GM19193 (cell line): ENCODE results near the gene MAPK4.

Experiments
- POLR2A ChIP-seq: IDR thresholded peaks from 4 replicates; pipeline ENCODE4 v1.6.1; 2011; ENCODE audit not compliant: insufficient read depth, insufficient read length; ENCODE audit errors: extremely low read depth

The MAPK4 gene

DNA sequence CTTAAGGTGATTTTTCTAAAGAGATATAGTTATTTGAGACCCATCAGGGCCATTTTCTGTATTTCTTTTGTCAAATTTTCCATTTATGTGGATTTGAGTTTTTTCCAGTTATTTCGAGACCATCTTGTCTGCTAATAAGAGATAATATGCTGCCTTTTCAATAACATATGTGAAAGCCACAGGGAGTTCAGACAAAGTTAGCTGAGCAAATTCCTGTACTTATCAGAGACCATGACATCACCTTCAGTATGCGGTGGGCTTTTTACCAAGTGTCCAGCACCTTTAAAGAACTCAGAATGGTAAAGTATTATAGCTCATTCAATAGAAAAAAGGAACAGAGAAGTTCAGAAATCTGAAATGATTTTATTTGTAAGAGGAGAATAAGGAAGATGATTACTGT lies 11.7 kb downstream of the MAPK4 start:
- TF ChIP-seq POLR2A = no peak

DNA sequence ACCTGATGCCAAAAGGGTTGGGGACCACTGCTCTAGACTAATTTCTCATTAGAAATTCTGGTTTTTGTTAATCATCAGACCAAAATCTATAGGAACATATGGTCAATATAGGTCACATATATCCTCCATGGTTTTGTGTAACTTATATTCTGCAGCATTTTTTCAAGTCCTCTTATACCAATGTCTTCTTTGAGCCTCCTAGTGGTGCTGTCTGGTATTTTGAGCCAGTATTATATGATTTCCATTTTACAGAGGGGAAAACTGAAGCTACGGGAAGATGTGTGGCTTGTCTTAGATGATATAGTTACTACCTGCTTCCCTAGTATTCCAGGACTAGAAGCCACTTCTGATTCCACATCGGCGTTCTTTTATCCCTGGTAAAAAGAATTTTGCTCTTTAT lies 13.8 kb downstream of the MAPK4 start:
- TF ChIP-seq POLR2A = no peak

DNA sequence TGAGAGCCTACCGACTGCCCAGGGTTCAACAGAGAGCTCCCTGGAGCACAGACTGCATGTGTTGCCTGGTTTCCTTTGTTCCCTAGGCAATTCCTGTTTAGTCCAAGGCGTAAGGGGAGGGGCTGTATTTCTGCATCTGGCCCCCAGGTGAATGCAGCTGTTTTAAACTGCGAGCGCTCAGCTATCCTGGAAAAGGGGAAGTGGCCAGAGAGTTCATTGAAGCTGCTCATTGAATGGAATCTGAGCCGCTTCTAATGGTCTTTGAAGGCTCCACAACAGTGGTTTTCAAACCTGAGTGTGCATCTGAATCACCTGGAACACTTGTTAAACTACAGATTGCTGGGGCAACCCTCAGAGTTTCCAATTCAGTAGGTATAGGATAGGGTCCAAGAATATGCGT lies 18.1 kb downstream of the MAPK4 start:
- no peak for TF ChIP-seq POLR2A

DNA sequence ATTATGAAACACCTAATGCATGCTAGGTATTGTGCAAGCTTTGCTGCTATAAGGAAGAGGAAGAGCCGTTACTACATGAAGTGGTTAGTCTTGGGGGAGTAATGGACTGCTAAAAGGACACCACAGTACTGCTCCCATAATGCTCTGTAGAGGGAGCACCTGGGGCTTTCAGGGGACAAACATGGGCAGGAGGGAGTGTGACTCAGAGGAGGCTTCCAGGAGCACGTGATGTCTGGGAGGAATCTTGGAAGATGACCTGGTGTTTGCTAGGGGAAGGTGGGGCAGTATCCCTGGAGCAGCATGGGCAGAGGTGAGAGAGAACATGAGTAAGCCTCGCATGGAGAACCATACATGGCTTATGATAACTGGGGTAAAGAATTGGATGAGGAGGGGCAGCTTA lies 18.8 kb downstream of the MAPK4 start:
- no peak for TF ChIP-seq POLR2A

DNA sequence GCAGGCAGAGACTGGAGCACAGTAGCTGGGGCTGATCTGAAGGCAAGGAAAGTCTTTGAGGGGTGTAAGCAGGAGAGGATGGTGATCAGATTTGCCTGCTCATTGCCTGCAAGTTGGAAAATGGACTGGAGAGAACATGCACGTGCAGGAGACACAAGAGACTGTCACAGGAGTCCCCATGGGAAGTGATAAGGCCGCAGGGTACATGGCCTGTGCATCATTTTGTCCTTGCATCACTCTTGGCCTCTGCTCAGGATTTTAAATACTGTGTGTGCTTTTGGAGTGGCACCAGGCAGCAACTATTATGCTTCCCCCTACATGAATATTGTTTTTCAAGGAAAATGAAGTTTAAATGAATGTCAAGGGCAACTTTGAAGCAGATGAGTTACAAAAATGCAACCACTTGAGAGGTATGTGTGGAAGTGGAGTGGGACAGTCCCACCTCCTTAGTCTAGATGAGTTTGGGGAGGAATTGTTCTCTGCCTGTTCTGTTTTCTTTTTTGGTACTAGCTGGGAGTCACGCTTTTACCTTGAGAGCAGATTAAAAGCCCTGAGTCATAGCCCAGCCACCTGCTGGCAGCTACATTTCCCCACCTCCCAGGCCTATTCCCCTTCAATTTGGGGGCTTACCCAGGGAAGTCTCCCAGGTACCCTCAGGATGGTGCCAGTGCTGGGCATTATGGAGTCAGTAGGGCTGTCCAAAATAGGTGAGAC lies 19.3 kb downstream of the MAPK4 start:
- no peak for TF ChIP-seq POLR2A

DNA sequence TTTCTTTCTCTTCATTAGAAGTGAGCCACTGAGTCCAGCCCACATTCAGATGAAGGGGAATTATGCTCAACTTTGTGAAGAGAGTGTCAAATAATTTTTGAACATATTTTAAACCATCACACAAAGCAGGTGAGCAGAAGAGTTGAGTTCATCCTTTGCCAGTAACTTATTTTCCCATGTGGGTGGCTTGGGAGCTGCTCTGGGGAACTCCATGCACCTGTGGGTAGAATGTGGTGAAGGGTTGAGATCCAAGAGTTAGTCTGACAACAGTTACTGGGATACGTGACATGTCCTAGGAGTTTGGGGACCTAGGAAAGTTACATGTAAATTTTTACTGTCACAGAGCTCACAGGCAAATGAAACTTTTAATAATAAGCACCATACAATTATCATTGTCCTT lies 21.6 kb downstream of the MAPK4 start:
- no peak for TF ChIP-seq POLR2A

DNA sequence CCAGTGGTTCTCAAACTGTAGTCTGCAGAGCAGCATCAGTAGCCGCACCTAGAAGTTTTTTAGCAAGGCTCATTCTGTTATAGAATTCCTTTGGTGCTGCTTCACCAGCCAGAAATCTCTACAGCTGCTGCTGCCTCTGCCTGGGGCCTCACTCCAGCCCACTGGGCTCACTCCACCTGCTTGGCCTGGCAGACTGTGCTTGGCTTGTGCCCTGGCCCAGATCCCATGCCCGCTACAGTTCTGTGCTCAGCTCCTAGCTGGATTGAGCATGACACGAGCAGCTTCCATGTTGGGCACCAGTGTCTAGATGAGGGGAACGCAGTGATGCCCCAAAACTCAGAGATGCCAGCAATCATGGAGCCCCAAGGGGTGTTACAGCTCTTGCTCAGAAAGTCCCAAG lies 22.6 kb downstream of the MAPK4 start:
- TF ChIP-seq POLR2A = no peak

DNA sequence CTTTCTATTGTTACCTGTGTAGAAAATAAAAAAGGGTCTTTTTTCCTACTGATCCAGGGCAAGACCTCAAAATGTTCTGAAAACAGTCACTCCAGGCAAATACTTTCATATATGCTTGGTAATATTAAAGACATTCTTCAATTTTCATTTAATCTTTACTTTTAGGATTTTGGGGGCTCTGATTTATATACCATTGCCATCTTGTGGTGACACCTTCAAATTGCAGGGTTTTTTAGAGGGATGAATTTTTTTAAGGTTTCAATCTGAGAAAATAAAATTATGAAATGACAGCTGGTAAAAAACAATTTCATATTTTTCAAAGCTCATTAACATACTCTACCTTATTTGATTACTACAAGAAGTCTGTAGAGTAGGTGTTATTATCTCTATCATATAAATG lies 26.8 kb downstream of the MAPK4 start:
- no peak for TF ChIP-seq POLR2A

DNA sequence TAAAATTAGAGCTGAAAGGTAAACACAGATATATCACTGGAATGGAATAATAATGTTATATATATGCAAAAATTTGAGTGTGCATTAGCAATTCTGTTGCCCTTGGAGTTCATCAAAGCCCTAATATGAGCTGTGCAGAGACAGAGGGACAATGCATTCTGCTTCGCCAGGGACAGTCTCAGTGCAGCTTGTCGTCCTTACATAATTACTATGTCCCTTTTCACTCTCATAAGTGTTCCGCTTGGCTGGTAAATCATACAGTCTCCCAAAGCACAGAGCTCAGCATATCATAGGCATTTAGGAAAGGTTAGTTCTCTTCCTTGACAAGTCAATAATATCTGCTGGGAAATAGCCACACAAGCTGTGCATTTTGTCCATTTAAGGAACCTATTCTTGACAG lies 30.7 kb downstream of the MAPK4 start:
- TF ChIP-seq POLR2A = no peak

DNA sequence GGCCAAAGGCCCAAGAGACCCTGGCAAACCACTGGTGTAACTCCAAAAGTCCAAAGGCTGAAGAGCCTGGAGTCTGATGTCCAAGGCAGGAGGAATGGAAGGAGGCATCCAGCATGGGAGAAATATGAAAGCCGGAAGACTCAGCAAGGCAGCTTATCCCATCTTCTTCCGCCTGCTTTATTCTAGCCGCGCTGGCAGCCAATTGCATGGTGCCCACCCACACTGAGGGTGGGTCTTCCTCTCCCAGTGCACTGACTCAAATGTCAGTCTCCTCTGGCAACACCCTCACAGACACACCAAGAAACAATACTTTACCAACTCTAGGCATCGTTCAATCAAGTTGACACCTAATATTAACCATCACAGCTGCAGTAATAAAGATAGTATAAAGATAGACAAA lies 34.1 kb downstream of the MAPK4 start:
- no peak for TF ChIP-seq POLR2A

DNA sequence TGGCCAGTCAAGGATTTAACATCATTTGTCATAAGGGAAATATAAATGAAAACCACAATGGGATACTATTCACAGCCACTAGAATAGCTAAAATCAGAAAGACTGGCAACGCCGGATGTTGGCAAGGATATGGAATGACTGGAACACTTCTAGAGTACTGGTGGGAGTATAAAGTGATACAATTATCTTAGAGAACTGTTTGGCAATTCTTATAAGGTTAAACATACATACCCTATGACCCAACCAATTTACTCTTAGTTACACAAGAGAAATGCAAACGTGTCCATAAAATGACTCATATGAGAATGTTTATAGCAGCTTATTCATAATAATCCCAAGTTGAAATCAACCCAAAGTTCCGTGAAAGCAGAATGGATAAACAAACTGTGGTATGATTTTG lies 35.1 kb downstream of the MAPK4 start:
- TF ChIP-seq POLR2A = no peak

DNA sequence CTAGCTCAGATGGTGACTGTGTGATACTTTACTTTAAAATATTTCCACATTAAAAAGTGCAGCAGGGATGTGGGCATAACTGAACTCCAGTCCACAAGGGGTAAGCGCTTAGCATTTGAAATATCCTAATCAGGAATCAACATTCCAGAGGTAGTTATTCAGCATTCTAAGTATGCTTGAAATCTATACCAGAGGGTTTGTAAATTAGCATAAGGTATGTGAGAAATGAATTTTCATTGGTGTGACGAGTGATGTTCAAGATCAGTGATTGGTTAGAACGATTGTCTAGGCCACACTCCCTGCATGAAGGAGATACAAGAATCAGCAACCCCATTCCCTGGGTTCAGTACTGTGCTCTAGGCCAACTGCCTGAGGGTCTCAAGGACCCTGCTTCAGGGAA lies 42.6 kb downstream of the MAPK4 start:
- TF ChIP-seq POLR2A = no peak

DNA sequence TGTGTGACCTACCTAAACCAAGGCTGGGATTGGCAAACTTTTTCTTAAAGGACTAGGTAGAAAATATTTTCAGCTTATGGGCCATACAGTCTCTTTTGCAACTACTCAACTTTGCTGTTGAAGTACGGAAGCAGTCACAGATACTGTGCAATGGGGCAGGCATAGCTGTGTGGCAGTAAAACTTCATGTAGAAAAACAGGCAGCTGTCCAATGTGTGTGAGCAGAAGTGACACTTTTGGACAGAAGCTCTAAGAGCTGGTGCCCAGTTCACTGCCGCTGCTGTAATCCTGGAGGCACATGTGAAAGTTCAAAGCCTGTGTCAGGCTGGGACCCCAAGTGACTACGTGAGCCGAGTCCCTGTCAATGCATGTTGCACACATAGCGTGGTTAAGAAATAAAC lies 46.7 kb downstream of the MAPK4 start:
- no peak for TF ChIP-seq POLR2A

DNA sequence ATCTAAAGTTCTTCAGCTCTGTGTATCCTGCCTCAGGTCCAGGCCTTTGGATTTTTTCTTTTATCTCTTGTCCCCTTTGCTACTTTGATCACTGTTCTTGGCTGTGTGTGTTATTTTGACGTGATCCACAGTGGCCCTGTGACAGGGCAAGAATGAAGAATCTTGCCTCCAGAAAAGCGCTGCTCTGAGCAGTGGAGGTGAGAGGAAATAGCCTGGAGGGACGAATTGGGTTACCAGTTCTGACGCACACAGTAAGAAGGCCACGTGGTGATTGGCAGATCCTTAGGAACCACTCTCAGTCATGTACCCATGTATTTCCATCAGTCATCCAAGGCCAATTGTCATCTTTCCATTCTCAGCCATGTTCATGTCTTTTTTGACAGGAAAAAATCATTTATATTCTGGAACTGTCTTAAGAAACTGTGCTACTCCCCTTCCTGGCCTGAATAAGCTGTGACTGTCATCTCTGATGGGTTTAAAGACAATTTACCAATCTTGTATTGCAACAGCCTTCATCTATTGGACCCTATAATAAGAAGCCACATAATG lies 47.6 kb downstream of the MAPK4 start:
- no peak for TF ChIP-seq POLR2A

DNA sequence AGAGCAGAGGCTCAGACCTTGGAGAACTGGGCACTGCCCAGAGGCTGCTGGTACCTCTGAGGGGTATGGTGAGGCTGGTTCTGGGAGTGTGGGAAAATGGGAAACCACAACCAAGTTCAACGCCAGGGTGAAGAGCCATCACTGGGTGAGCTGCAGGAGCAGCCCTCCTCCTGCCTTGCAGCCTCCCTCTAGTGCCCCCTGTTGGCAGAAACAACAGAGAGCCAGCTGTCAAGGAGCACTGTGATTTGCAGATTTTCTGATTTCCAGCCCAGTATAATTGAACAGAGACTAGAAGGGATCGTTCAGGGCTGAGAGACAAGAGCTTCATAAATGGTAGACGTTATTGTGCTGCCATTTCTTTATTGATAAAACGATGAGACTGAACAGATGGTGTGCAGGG lies 50.5 kb downstream of the MAPK4 start:
- TF ChIP-seq POLR2A = no peak

DNA sequence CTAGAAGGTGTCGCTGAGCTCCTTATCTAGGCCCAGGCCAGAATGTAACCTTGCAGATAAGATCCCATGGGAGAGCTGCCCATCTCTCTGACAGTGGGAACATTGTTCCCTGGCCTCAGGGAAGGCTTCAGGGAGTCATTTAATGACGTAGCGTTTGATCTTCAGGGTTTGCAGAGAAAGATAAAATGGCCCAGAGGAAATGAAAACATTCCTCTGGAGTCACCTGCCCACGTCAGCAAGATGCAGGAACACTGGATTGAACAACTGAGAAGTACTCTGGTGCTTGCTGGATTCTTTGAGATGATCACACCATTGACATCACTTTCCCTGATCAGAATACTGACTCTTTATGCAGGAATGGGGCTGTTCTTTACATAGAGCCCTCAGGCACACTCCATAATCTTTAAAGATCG lies 51.6 kb downstream of the MAPK4 start:
- no peak for TF ChIP-seq POLR2A

DNA sequence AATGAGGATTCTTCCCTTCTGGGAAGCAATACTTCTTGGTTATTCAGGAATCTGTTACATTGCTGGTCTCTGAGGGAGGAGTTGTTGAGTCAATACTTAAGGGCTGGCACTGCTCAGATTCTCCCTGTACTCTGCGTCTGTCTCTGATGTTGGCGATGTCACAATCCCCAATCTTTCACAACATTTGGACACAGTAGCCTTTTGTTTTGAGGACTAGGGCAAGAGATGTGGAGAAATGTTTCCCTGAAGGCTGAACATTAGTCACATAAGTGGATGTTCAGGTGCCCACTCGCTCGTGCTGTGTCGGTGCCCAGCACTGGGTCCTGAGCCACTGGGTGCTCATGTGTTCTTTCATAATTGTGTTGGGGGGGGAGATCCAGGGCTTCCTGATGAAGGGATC lies 55.0 kb downstream of the MAPK4 start:
- no peak for TF ChIP-seq POLR2A

DNA sequence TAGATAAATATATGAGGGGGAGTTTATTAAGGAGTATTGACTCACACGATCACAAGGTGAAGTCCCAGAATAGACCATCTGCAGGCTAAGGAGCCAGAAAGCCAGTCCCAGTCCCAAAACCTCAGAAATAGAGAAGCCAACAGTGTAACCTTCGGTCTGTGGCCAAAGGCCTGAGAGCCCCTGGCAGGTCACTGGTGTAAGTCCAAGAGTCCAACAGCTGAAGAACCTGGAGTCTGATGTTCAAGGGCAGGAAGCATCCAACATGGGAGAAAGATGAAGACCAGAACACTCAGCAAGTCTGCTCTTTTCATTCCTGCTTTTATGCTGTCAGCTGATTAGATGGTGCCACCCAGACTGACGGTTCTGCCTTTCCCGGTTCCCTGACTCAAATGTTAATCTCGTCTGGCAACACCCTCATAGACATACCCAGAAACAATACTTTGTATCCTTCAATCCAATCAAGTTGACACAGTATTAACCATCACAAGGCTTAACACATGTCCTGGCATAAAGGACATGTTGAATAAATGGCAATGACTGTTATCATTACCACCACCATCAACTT lies 56.7 kb downstream of the MAPK4 start:
- TF ChIP-seq POLR2A = no peak

DNA sequence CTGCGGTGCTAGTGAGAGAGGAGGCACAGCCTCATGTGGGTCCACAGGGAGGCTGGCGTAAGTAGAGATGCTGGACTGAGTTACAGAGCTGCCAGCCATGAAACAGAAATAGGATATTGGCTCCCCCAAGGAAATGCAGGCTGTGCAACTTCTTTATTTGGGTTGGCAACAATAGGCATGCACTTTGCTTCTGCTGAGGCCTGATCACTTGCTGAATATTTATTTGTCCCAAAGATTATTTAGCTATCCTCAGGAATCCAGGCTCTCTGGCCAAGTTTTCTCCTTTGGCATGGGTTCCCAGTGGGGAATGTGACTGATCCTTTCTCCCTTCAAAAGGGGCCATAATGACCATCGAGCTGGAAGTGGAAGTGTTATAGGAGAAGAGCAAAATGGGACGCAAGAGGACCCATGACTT lies 60.0 kb downstream of the MAPK4 start:
- no peak for TF ChIP-seq POLR2A
